Keratinocyte (primary cell): ENCODE data around the gene MYO16. TPM values are rescaled to one million over a fixed set of nuclear protein-coding genes. Genes with fewer than 3 reads are reported as not detected.

Experiments used
- DNase-seq: peaks from one replicate; pipeline ENCODE4 v3.0.0-alpha.2; 2011; ENCODE audit warnings: low read depth, missing footprints, low spot score
- FAIRE-seq: peaks from 2 replicates; lab custom pipeline; 2011; peaks lifted over from hg19 to GRCh38; lab: Jason Lieb, UNC
- H2AFZ ChIP-seq: 2 replicates; pipeline ENCODE4 v1.6.0; 2012; ENCODE audit warnings: low read length, control low read depth, inconsistent platforms; ENCODE audit not compliant: control insufficient read depth
- H3K27ac ChIP-seq: 2 replicates; pipeline ENCODE4 v1.5.1; 2011; ENCODE audit warnings: low read length; ENCODE audit not compliant: control insufficient read depth, insufficient read depth
- H3K27me3 ChIP-seq: 3 replicates; pipeline ENCODE4 v1.6.0; 2011; ENCODE audit warnings: low read length; ENCODE audit not compliant: control insufficient read depth, insufficient read depth; ENCODE audit errors: extremely low read depth
- H3K36me3 ChIP-seq, 2 experiments: 2 replicates in 1 of 2; 3 replicates in 1 of 2; pipeline ENCODE4 v1.5.1; 2011; ENCODE audit warnings: low read length in 2 of 2, mild to moderate bottlenecking in 1 of 2; ENCODE audit not compliant: control insufficient read depth in 2 of 2, insufficient read depth in 2 of 2; ENCODE audit errors: extremely low read depth in 1 of 2
- H3K4me1 ChIP-seq: 3 replicates; pipeline ENCODE4 v1.5.1; 2011; ENCODE audit warnings: low read length; ENCODE audit not compliant: control insufficient read depth, insufficient read depth; ENCODE audit errors: extremely low read depth
- H3K4me2 ChIP-seq: 3 replicates; pipeline ENCODE4 v1.6.0; 2011; ENCODE audit warnings: low read depth, low read length; ENCODE audit not compliant: control insufficient read depth, insufficient read depth; ENCODE audit errors: extremely low read depth
- H3K4me3 ChIP-seq, 3 experiments: fragments of 200-600 bp in 1 of 3; sonication (generic) in 1 of 3; 2 replicates in 2 of 3; 3 replicates in 1 of 3; pipeline ENCODE4 v1.5.1; 2011 to 2016; ENCODE audit warnings: low read length in 3 of 3, mild to moderate bottlenecking in 3 of 3, control low read depth in 2 of 3, inconsistent platforms in 1 of 3, low read depth in 1 of 3, mixed read lengths in 1 of 3, mixed run types in 1 of 3, moderate library complexity in 1 of 3; ENCODE audit not compliant: control insufficient read depth in 2 of 3, insufficient read depth in 2 of 3; ENCODE audit errors: extremely low read depth in 1 of 3
- H3K79me2 ChIP-seq: 2 replicates; pipeline ENCODE4 v1.6.0; 2012; ENCODE audit warnings: low read length; ENCODE audit not compliant: control insufficient read depth, insufficient read depth
- H3K9ac ChIP-seq: 3 replicates; pipeline ENCODE4 v1.6.0; 2011; ENCODE audit warnings: low read length; ENCODE audit not compliant: control insufficient read depth, insufficient read depth; ENCODE audit errors: extremely low read depth
- H3K9me1 ChIP-seq: 3 replicates; pipeline ENCODE4 v1.6.0; 2011; ENCODE audit warnings: low read length; ENCODE audit not compliant: control insufficient read depth, insufficient read depth; ENCODE audit errors: extremely low read depth
- H3K9me3 ChIP-seq: 2 replicates; pipeline ENCODE4 v1.5.1; 2012; ENCODE audit warnings: low read depth, low read length; ENCODE audit not compliant: control insufficient read depth
- H4K20me1 ChIP-seq: 3 replicates; pipeline ENCODE4 v1.6.0; 2011; ENCODE audit warnings: low read length; ENCODE audit not compliant: control insufficient read depth, insufficient read depth; ENCODE audit errors: extremely low read depth
- CTCF ChIP-seq, 3 experiments: IDR thresholded peaks in 1 of 3; conservative IDR thresholded peaks in 1 of 3; optimal IDR thresholded peaks in 1 of 3; 2 replicates in 2 of 3; 3 replicates in 1 of 3; pipeline versions ENCODE3 to v1.5.1; 2011; ENCODE audit warnings: low read length in 3 of 3, mild to moderate bottlenecking in 3 of 3, moderate library complexity in 2 of 3, control low read depth in 1 of 3, inconsistent platforms in 1 of 3; ENCODE audit not compliant: insufficient read depth in 2 of 3; ENCODE audit errors: extremely low read depth in 1 of 3
- EZH2 ChIP-seq: IDR thresholded peaks from one replicate; pipeline ENCODE4 v1.6.1; 2012; ENCODE audit warnings: inconsistent platforms, mild to moderate bottlenecking, low read length, moderate library complexity
- dilution Hi-C: fragments of 300-500 bp; cut with MboI; formaldehyde crosslinking; loops from one replicate; pipeline ENCODE4 v1.7.0; 2020; ENCODE audit warnings: low sequenced_read_pairs; ENCODE audit not compliant: extremely low pct_ligation_motif_present
- polyA plus RNA-seq, 5 experiments: library from polyadenylated mRNA; depleted of rRNA in 3 of 5; stranded (reverse) in 3 of 5; stranded (forward) in 1 of 5; unstranded in 1 of 5; fragments of >200 nt; gene quantifications; 1 replicate in 1 of 5; 2 replicates in 3 of 5; 3 replicates in 1 of 5; pipeline versions ENCODE4 v1.2.1 to v1.2.3, GENCODE V29; 2011 to 2012; ENCODE audit warnings: missing spikeins in 2 of 5, low read depth in 1 of 5, low replicate concordance in 1 of 5

Gene MYO16
- polyA plus RNA-seq, 1 donor (not counting 4 experiments of a cell fraction or from before 2014, with no cell fraction given), result 0.08 TPM

GRCh38 chr13:108663710-108664109 lies 34.3 kb downstream of the MYO16 start:
- Histone ChIP-seq H3K36me3 (no peaks in the 10 kb centered on the region), H3K27me3 (no peaks in the 10 kb centered on the region), H3K9me3 (peaks cover 10% of the 10 kb centered on the region), H3K4me3 (no peak overlapping the region), H3K9ac (no peak overlapping the region), H3K79me2 (no peaks in the 10 kb centered on the region), H3K9me1 (no peaks in the 10 kb centered on the region), H4K20me1 (no peaks in the 10 kb centered on the region), H3K4me1 (no peaks in the 10 kb centered on the region), H3K4me2 (no peak overlapping the region), H2AFZ (no peak overlapping the region), H3K27ac (no peak overlapping the region)
- DNase-seq (no peak), FAIRE-seq (no peak)
- dilution Hi-C loops, result no loop called here
- TF ChIP-seq EZH2 (no peak), CTCF (optimal IDR thresholded peaks at IDR 0.05 in 1 of 3, IDR thresholded peaks at IDR 0.05 in 1 of 3, conservative IDR thresholded peaks at IDR 0.05 in 1 of 3; ENCODE audit: extremely low read depth in 1 of 3, insufficient read depth in 2 of 3, low read length in 3 of 3) (no peak)

GRCh38 chr13:108667205-108667604 lies 37.8 kb downstream of the MYO16 start:
- DNase-seq, result no peak
- no peak overlapping the region for H3K27ac ChIP-seq
- no peak for FAIRE-seq
- H3K9ac ChIP-seq, result no peak overlapping the region
- no peaks in the 10 kb centered on the region for H3K27me3 ChIP-seq
- H3K4me3 ChIP-seq, result no peak overlapping the region
- H3K9me1 ChIP-seq, result no peaks in the 10 kb centered on the region
- no peaks in the 10 kb centered on the region for H3K4me1 ChIP-seq
- H3K36me3 ChIP-seq, result no peaks in the 10 kb centered on the region
- TF ChIP-seq EZH2 (no peak), CTCF (optimal IDR thresholded peaks at IDR 0.05 in 1 of 3, IDR thresholded peaks at IDR 0.05 in 1 of 3, conservative IDR thresholded peaks at IDR 0.05 in 1 of 3; ENCODE audit: extremely low read depth in 1 of 3, insufficient read depth in 2 of 3, low read length in 3 of 3) (no peak)
- peaks cover 11% of the 10 kb centered on the region for H3K9me3 ChIP-seq
- dilution Hi-C loops, result no loop called here
- H3K4me2 ChIP-seq, result no peak overlapping the region
- H4K20me1 ChIP-seq, result no peaks in the 10 kb centered on the region
- H2AFZ ChIP-seq, result no peak overlapping the region
- H3K79me2 ChIP-seq, result no peaks in the 10 kb centered on the region
